H9 (cell line): Measurements from ENCODE around the gene THBS4. TPM values are rescaled to one million over a fixed set of nuclear protein-coding genes. Genes with fewer than 3 reads are reported as not detected.

Experiments used
- DNase-seq: peaks from one replicate; pipeline ENCODE4 v3.0.0-alpha.2; 2017
- H2AFZ ChIP-seq: one replicate; pipeline ENCODE4 v1.6.1; 2013; ENCODE audit warnings: mild to moderate bottlenecking, low read length, control low read depth, moderate library complexity
- H2AK5ac ChIP-seq: 2 replicates; pipeline ENCODE4 v1.6.1; 2013; ENCODE audit warnings: low read length, control low read depth, mixed read lengths; ENCODE audit not compliant: insufficient read length
- H2BK120ac ChIP-seq: one replicate; pipeline ENCODE4 v1.6.1; 2013; ENCODE audit warnings: low read depth, mild to moderate bottlenecking, low read length, control low read depth, inconsistent platforms; ENCODE audit not compliant: poor library complexity, severe bottlenecking
- H2BK12ac ChIP-seq: 2 replicates; pipeline ENCODE4 v1.6.1; 2013; ENCODE audit warnings: low read length, control low read depth, mixed read lengths, low read depth; ENCODE audit not compliant: insufficient read length
- H2BK15ac ChIP-seq: 2 replicates; pipeline ENCODE4 v1.6.1; 2013; ENCODE audit warnings: low read depth, low read length, control low read depth
- H2BK20ac ChIP-seq: one replicate; pipeline ENCODE4 v1.6.1; 2013; ENCODE audit warnings: low read depth, mild to moderate bottlenecking, low read length, control low read depth, inconsistent platforms; ENCODE audit not compliant: poor library complexity, severe bottlenecking
- H2BK5ac ChIP-seq: 2 replicates; pipeline ENCODE4 v1.6.1; 2013; ENCODE audit warnings: low read length, control low read depth, mixed read lengths; ENCODE audit not compliant: insufficient read length
- H3K14ac ChIP-seq: 2 replicates; pipeline ENCODE4 v1.6.1; 2013; ENCODE audit warnings: low read length, control low read depth; ENCODE audit not compliant: insufficient read depth
- H3K18ac ChIP-seq: 2 replicates; pipeline ENCODE4 v1.6.1; 2013; ENCODE audit warnings: low read depth, mild to moderate bottlenecking, mixed read lengths, low read length, control low read depth; ENCODE audit not compliant: insufficient read length
- H3K23ac ChIP-seq: 2 replicates; pipeline ENCODE4 v1.6.1; 2013; ENCODE audit warnings: low read length, control low read depth, mixed read lengths, low read depth; ENCODE audit not compliant: insufficient read length
- H3K23me2 ChIP-seq: 2 replicates; pipeline ENCODE4 v1.6.1; 2013; ENCODE audit warnings: low read depth, mild to moderate bottlenecking, mixed read lengths, low read length, control low read depth; ENCODE audit not compliant: insufficient read length, poor library complexity, severe bottlenecking
- H3K27ac ChIP-seq: 2 replicates; pipeline ENCODE4 v1.5.1; 2013; ENCODE audit warnings: low read length, control low read depth, mixed read lengths, low read depth; ENCODE audit not compliant: insufficient read length
- H3K27me3 ChIP-seq: 2 replicates; pipeline ENCODE4 v1.6.1; 2013; ENCODE audit warnings: low read length, control low read depth, inconsistent platforms; ENCODE audit not compliant: insufficient read depth
- H3K4ac ChIP-seq: 2 replicates; pipeline ENCODE4 v1.6.1; 2013; ENCODE audit warnings: low read depth, mild to moderate bottlenecking, control low read depth, inconsistent platforms, low read length, moderate library complexity
- H3K4me1 ChIP-seq: 2 replicates; pipeline ENCODE4 v1.6.1; 2013; ENCODE audit warnings: low read length, control low read depth, inconsistent platforms; ENCODE audit not compliant: insufficient read depth
- H3K4me2 ChIP-seq: 2 replicates; pipeline ENCODE4 v1.6.1; 2013; ENCODE audit warnings: low read length, control low read depth, mixed read lengths; ENCODE audit not compliant: insufficient read length, insufficient read depth
- H3K56ac ChIP-seq: 2 replicates; pipeline ENCODE4 v1.6.1; 2013; ENCODE audit warnings: low read depth, mild to moderate bottlenecking, mixed read lengths, low read length, control low read depth; ENCODE audit not compliant: insufficient read length
- H3K79me1 ChIP-seq: 2 replicates; pipeline ENCODE4 v1.6.1; 2013; ENCODE audit warnings: low read depth, mild to moderate bottlenecking, moderate library complexity, low read length, control low read depth, inconsistent platforms; ENCODE audit not compliant: insufficient read depth, poor library complexity, severe bottlenecking
- H3K79me2 ChIP-seq: 2 replicates; pipeline ENCODE4 v1.6.1; 2013; ENCODE audit warnings: low read length, control low read depth, inconsistent platforms; ENCODE audit not compliant: insufficient read depth
- H3K9ac ChIP-seq: 2 replicates; pipeline ENCODE4 v1.6.1; 2013; ENCODE audit warnings: low read length, control low read depth, mixed read lengths; ENCODE audit not compliant: insufficient read length; ENCODE audit errors: extremely low read depth
- H3K9me3 ChIP-seq: one replicate; pipeline ENCODE4 v1.6.1; 2013; ENCODE audit warnings: low read depth, low read length, inconsistent platforms; ENCODE audit not compliant: control insufficient read depth
- H3T11ph ChIP-seq: one replicate; pipeline ENCODE4 v1.6.1; 2013; ENCODE audit warnings: mild to moderate bottlenecking, low read length, control low read depth, inconsistent platforms
- H4K20me1 ChIP-seq: one replicate; pipeline ENCODE4 v1.6.1; 2013; ENCODE audit not compliant: control insufficient read depth, insufficient read length, insufficient read depth
- H4K5ac ChIP-seq: 2 replicates; pipeline ENCODE4 v1.6.1; 2013; ENCODE audit warnings: low read depth, mild to moderate bottlenecking, mixed read lengths, low read length, control low read depth; ENCODE audit not compliant: insufficient read length
- H4K8ac ChIP-seq: replicated peaks from 2 replicates; pipeline ENCODE4 v1.6.1; 2013; ENCODE audit warnings: low read length, control low read depth, mixed read lengths, low read depth; ENCODE audit not compliant: insufficient read length
- H4K91ac ChIP-seq: 2 replicates; pipeline ENCODE4 v1.6.1; 2013; ENCODE audit warnings: low read depth, mild to moderate bottlenecking, moderate library complexity, mixed read lengths, low read length, control low read depth; ENCODE audit not compliant: insufficient read length
- H3K27ac Mint-ChIP-seq, 3 experiments: 2 replicates in 2 of 3; 3 replicates in 1 of 3; pipeline ENCODE4 v1.8.0; 2020 to 2021; ENCODE audit warnings: mixed read lengths in 3 of 3, mild to moderate bottlenecking in 1 of 3, moderate library complexity in 1 of 3
- H3K27me3 Mint-ChIP-seq: 2 replicates; pipeline ENCODE4 v1.8.0; 2021; ENCODE audit warnings: low read depth, mild to moderate bottlenecking, moderate library complexity, mixed read lengths
- H3K36me3 Mint-ChIP-seq, 3 experiments: 2 replicates in 2 of 3; 3 replicates in 1 of 3; pipeline ENCODE4 v1.8.0; 2020 to 2021; ENCODE audit warnings: low read depth in 3 of 3, mixed read lengths in 3 of 3; ENCODE audit not compliant: insufficient read depth in 1 of 3
- H3K4me1 Mint-ChIP-seq, 2 experiments: 2 replicates each; pipeline ENCODE4 v1.8.0; 2020; ENCODE audit warnings: mixed read lengths in 2 of 2
- H3K4me3 Mint-ChIP-seq, 2 experiments: 2 replicates in 1 of 2; 3 replicates in 1 of 2; pipeline ENCODE4 v1.8.0; 2020 to 2021; ENCODE audit warnings: mild to moderate bottlenecking in 2 of 2, mixed read lengths in 2 of 2, moderate library complexity in 1 of 2
- H3K9me3 Mint-ChIP-seq, 2 experiments: 2 replicates in 1 of 2; 3 replicates in 1 of 2; pipeline ENCODE4 v1.8.0; 2020; ENCODE audit warnings: mild to moderate bottlenecking in 2 of 2, mixed read lengths in 2 of 2, moderate library complexity in 1 of 2
- CTCF ChIP-seq: fragments of 200-600 bp; sonication (generic); conservative IDR thresholded peaks from 3 replicates; pipeline ENCODE4 v1.8.0; 2021; ENCODE audit warnings: antibody characterized with exemption, mild to moderate bottlenecking
- WGBS: extraction: QIAGEN DNeasy Blood & Tissue Kit; methylation state at CpG from one replicate; pipeline ENCODE4 v1.1.7; 2013; ENCODE audit warnings: missing lambda C conversion rate, low lambda C conversion rate, mixed read lengths; ENCODE audit not compliant: insufficient read length; ENCODE audit errors: extremely low coverage; 5-methylcytosine and 5-hydroxymethylcytosine counted together
- total RNA-seq: library from RNA; stranded (reverse); gene quantifications from 2 replicates; pipeline ENCODE4 v1.2.1, GENCODE V29; 2021

The THBS4 gene
- total RNA-seq, 1 experiment from 2014 or later, result 19.0 TPM

DNA sequence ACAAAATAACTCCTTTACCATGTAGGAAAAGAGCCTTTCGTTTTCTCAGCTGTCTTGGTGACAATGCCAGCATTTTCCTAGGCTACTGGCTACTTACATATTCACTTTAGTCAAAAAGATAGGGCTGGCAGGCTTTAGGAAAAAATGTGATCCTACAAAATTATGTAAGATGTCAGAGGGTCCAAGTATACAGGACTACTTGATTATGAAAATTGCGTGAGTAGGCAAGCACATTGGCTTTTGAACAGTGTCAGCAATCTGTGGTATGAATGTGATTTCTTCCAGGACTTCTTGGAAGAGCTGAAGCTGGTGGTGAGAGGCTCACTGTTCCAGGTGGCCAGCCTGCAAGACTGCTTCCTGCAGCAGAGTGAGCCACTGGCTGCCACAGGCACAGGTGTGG lies 22.8 kb downstream of the THBS4 start:
- Histone ChIP-seq H4K91ac (no peak overlapping the region), H3K79me1 (no peaks in the 10 kb centered on the region), H2AK5ac (no peak overlapping the region), H4K8ac (no peak overlapping the region), H2AFZ (no peak overlapping the region), H3K56ac (no peak overlapping the region), H2BK12ac (no peak overlapping the region), H3K4ac (no peak overlapping the region), H2BK20ac (no peak overlapping the region), H2BK15ac (no peak overlapping the region), H3K27me3 (no peaks in the 10 kb centered on the region), H3K4me1 (no peaks in the 10 kb centered on the region; the same call in 1 of the 2 replicates), H4K20me1 (no peaks in the 10 kb centered on the region), H3K23ac (no peak overlapping the region), H2BK120ac (no peak overlapping the region), H4K5ac (no peak overlapping the region), H3T11ph (no peak overlapping the region), H3K79me2 (no peaks in the 10 kb centered on the region), H3K14ac (no peak overlapping the region), H3K23me2 (peaks cover 2% of the 10 kb centered on the region), H3K4me2 (no peak overlapping the region), H3K27ac (no peak overlapping the region), H2BK5ac (no peak overlapping the region), H3K18ac (no peak overlapping the region), H3K9me3 (no peaks in the 10 kb centered on the region), H3K9ac (no peak overlapping the region)
- no peak for TF ChIP-seq CTCF
- Mint-ChIP-seq H3K4me1 (peaks cover 11 to 15% of the 10 kb centered on the region in 2 experiments), H3K4me3 (no peak overlapping the region), H3K9me3 (no peaks in the 10 kb centered on the region), H3K27me3 (no peaks in the 10 kb centered on the region; the same call in 1 of the 2 replicates), H3K36me3 (peaks cover 0 to 4% (median 0%) of the 10 kb centered on the region in 3 experiments; a peak in 2 of 7 replicates), H3K27ac (no peak overlapping the region)
- no CpG with 5 or more reads among the region's 2 CpGs for WGBS
- no peak for DNase-seq
